Tibial nerve (tissue), 4 donors: ENCODE data around the gene HMGCL. TPM values are rescaled to one million over a fixed set of nuclear protein-coding genes. Genes with fewer than 3 reads are reported as not detected.

Experiments used
- DNase-seq, 2 donors: peaks; one replicate each; pipeline ENCODE4 v3.0.0-alpha.2; 2019; ENCODE audit warnings: low spot score in 2 of 2
- H3K27ac ChIP-seq, 4 donors: fragments of 200-600 bp; sonication (generic) in 3 of 4; one replicate each; pipeline ENCODE4 v1.5.1; 2017 to 2019; ENCODE audit warnings: mild to moderate bottlenecking in 1 of 4
- H3K27me3 ChIP-seq, 2 donors: fragments of 200-600 bp; sonication (generic) in 1 of 2; one replicate each; pipeline versions ENCODE4 v1.5.1 to v1.6.0; 2017 to 2019
- H3K36me3 ChIP-seq, 3 donors: fragments of 200-600 bp; sonication (generic); one replicate each; pipeline ENCODE4 v1.5.1; 2018 to 2019
- H3K4me1 ChIP-seq, 4 donors: fragments of 200-600 bp; sonication (generic) in 3 of 4; one replicate each; pipeline ENCODE4 v1.5.1; 2017 to 2019
- H3K4me3 ChIP-seq, 4 donors: fragments of 200-600 bp; sonication (generic) in 3 of 4; one replicate each; pipeline ENCODE4 v1.5.1; 2017 to 2019; ENCODE audit warnings: mild to moderate bottlenecking in 1 of 4, moderate library complexity in 1 of 4
- H3K9me3 ChIP-seq, 4 donors: fragments of 200-600 bp; sonication (generic) in 3 of 4; one replicate each; pipeline ENCODE4 v1.5.1; 2017 to 2019
- EP300 ChIP-seq, 2 donors: sonication (generic); formaldehyde crosslinking; IDR thresholded peaks; one replicate each; pipeline ENCODE4 v1.6.1; 2017; ENCODE audit warnings: antibody characterized with exemption in 2 of 2, mild to moderate bottlenecking in 1 of 2
- POLR2A ChIP-seq, 2 donors: fragments of 450-650 bp; IDR thresholded peaks; one replicate each; pipeline ENCODE4 v1.6.1; 2017; ENCODE audit warnings: antibody characterized with exemption in 2 of 2, mild to moderate bottlenecking in 2 of 2, moderate library complexity in 2 of 2
- WGBS, 2 donors: methylation state at CpG; one replicate each; pipeline ENCODE4 v1.1.5; 2018; 5-methylcytosine and 5-hydroxymethylcytosine counted together
- total RNA-seq, 4 donors: library from RNA; depleted of rRNA; stranded (reverse); fragments of >200 nt; gene quantifications; one replicate each; pipeline ENCODE4 v1.1.0, GENCODE V29; 2016
- TF ChIP-seq, protein P1 (sequence below), 5 experiments: fragments of 200-600 bp in 3 of 5; fragments of 450-650 bp in 2 of 5; sonication (generic) in 3 of 5; IDR thresholded peaks; one replicate each; pipeline ENCODE4 v1.5.1; 2016 to 2019; ENCODE audit warnings: antibody characterized with exemption in 5 of 5, mild to moderate bottlenecking in 3 of 5, moderate library complexity in 2 of 5

Gene HMGCL
- total RNA-seq, 4 donors from 2014 or later = 38.7 to 53.3 (median 44.3) TPM

DNA sequence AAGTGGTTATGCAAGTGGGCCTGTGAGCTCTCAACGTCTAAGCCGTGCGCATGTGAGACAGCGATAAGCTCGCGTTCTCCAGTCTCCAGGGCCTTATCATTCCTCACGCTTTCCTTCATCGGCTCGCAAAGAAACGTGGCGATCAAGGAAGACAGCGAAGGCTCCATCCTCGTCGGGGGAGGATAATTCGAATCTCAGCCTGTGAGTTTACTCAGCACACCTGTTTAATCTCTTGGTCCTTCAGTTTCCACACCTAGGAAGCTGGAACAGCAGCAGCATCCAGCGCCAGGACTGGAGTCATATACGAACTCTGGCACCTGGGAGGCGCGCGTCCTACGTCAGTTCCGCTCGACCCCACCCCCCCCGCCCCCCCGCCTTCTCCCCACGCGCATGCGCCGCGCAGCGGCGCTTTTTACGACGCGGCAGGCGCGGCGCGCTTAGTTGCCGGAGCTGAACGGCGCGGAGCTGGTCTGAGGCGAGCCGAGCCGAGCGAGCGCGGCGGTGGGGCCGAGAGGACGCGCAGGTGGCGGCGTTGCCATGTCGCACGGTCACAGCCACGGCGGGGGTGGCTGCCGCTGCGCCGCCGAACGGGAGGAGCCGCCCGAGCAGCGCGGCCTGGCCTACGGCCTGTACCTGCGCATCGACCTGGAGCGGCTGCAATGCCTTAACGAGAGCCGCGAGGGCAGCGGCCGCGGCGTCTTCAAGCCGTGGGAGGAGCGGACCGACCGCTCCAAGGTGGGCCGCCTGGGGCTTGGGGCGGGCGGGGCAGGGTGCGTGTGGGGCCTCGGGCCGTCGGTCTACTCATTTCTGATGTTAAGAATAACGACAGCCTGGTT is 47.0 kb downstream of the HMGCL start, which contains the start of gene PITHD1:
TSS of gene PITHD1 (plus strand) at position 440 of the 836 bp plus-strand sequence. CDS start at position 538, 98 bp downstream.
- peak within 1 kb of the TSS; percentile 88 to 97 (median 96) for H3K4me3 ChIP-seq
- peak within 1 kb of the TSS; percentile 84 to 95 (median 90) for H3K27ac ChIP-seq
- peak in 1 of 2 donors; percentile 84 for TF ChIP-seq EP300 (IDR thresholded peaks at IDR 0.05)
- peak; percentile 63 to 87 for TF ChIP-seq POLR2A (IDR thresholded peaks at IDR 0.05)
- TF ChIP-seq, protein P1, sequence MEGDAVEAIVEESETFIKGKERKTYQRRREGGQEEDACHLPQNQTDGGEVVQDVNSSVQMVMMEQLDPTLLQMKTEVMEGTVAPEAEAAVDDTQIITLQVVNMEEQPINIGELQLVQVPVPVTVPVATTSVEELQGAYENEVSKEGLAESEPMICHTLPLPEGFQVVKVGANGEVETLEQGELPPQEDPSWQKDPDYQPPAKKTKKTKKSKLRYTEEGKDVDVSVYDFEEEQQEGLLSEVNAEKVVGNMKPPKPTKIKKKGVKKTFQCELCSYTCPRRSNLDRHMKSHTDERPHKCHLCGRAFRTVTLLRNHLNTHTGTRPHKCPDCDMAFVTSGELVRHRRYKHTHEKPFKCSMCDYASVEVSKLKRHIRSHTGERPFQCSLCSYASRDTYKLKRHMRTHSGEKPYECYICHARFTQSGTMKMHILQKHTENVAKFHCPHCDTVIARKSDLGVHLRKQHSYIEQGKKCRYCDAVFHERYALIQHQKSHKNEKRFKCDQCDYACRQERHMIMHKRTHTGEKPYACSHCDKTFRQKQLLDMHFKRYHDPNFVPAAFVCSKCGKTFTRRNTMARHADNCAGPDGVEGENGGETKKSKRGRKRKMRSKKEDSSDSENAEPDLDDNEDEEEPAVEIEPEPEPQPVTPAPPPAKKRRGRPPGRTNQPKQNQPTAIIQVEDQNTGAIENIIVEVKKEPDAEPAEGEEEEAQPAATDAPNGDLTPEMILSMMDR (IDR thresholded peaks at IDR 0.05) = no peak
- DNase-seq = peak; percentile 58 to 59
- peaks cover 3 to 48% (median 16%) of the 10 kb centered on the region in 4 donors for H3K4me1 ChIP-seq
- peaks cover 0 to 27% (median 0%) of the 10 kb centered on the region in 3 donors for H3K36me3 ChIP-seq
- H3K9me3 ChIP-seq = no peaks in the 10 kb centered on the region
- no peaks in the 10 kb centered on the region for H3K27me3 ChIP-seq
- WGBS, 2 donors = 0 to 1% methylated on average over 74 to 75 of the region's 91 CpGs

DNA sequence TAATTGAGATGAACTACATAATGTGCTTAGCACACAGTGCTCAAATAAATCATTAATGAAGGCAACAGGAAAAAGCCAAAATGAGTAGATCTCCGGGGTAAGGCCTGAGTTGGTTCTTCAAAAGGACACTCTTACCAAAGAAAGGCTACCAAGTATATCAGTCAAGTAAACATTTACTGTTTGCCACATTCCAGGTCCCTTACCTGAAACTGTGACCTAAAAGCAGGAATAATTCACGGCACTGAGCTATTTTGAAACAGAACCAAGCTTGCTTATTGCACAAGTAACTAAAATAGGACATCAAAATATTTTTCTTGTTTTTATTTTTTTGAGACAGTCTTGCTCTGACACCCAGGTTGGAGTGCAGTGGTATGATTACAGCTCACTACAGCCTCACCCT is 49.0 kb downstream of the HMGCL start:
- Histone ChIP-seq H3K4me3 (no peak overlapping the region), H3K4me1 (peaks cover 3 to 48% (median 16%) of the 10 kb centered on the region in 4 donors), H3K27me3 (no peaks in the 10 kb centered on the region), H3K9me3 (no peaks in the 10 kb centered on the region), H3K36me3 (peaks cover 0 to 15% (median 0%) of the 10 kb centered on the region in 3 donors), H3K27ac (no peak overlapping the region)
- DNase-seq = no peak
- WGBS, 2 donors = 73 to 89% methylated on average over 2 of the region's 2 CpGs
- TF ChIP-seq EP300 (IDR thresholded peaks at IDR 0.05) = no peak
- TF ChIP-seq, protein P1 (IDR thresholded peaks at IDR 0.05) = no peak
- TF ChIP-seq POLR2A (IDR thresholded peaks at IDR 0.05) = no peak

DNA sequence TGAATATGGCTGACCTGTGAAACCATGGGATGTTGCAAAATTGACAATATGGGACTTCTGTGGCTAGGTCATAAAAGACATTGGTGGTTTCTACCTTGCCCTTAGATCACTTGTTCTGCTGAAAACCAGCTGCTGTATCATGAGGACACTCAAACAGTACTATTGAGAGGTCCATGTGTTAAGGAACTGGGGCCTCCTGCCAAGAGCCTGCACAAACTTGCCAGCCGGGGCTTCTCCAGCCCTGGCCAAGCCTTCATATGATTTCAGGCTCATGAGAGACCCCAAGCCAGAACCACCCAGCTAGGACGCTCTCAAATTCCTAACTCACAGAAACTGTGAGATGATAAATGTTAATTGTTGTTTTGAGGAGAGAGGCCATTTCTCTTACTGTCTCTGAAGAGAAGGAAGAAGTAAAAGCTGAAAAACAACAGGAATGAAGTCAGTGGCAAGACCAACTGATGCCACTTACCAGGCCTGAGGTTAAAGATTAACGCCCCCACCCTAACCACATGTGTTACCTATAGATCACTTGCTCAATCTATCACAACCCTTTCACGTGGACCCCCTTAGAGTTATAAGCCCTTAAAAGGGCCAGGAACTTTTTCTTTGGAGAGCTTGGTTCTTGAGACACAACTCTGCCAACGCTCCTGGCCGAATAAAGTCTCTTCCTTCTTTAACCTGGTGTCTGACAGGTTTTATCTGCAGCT is 50.9 kb downstream of the HMGCL start:
- Histone ChIP-seq H3K27ac (no peak overlapping the region), H3K27me3 (no peaks in the 10 kb centered on the region), H3K4me3 (no peak overlapping the region), H3K4me1 (peaks cover 0 to 30% (median 13%) of the 10 kb centered on the region in 4 donors), H3K9me3 (no peaks in the 10 kb centered on the region), H3K36me3 (peaks cover 0 to 14% (median 0%) of the 10 kb centered on the region in 3 donors)
- WGBS, 2 donors = 72 to 79% methylated on average over 6 of the region's 6 CpGs
- no peak for DNase-seq
- TF ChIP-seq, protein P1 (IDR thresholded peaks at IDR 0.05) = no peak
- TF ChIP-seq EP300 (IDR thresholded peaks at IDR 0.05) = no peak
- TF ChIP-seq POLR2A (IDR thresholded peaks at IDR 0.05) = no peak

DNA sequence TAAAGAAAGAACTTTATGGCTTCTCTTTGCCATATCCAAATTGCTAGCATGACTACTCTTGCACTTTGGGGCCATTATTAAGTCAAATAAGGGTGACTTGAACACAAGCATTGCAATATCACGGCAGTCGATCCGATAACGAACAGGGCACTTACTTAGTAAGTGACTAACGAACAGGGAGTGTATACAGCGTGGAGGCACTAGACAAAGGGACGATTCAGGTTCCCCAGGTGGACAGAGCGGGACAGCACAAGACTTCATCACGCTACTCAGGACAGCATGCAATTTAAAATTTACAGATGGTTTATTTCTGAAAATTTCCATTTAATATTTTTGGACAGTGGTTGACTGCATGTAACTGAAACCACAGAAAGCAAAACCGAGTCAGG is 52.4 kb downstream of the HMGCL start:
- WGBS, 2 donors = 80 to 88% methylated on average over 10 of the region's 10 CpGs
- peaks cover 0 to 23% (median 7%) of the 10 kb centered on the region in 4 donors for H3K4me1 ChIP-seq
- peaks cover 0 to 24% (median 0%) of the 10 kb centered on the region in 3 donors for H3K36me3 ChIP-seq
- TF ChIP-seq, protein P1 (IDR thresholded peaks at IDR 0.05) = no peak
- TF ChIP-seq EP300 (IDR thresholded peaks at IDR 0.05) (no peak), POLR2A (IDR thresholded peaks at IDR 0.05) (no peak)
- no peak overlapping the region for H3K27ac ChIP-seq
- H3K9me3 ChIP-seq = no peaks in the 10 kb centered on the region
- no peak overlapping the region for H3K4me3 ChIP-seq
- H3K27me3 ChIP-seq = no peaks in the 10 kb centered on the region
- no peak for DNase-seq
